ENCODE measurements around the gene HUS1B.
A peak's percentile ranks its signal among the peaks of the same experiment; 100 is the strongest.
"Not testable (repeated sequence)": the region's sequence is repeated elsewhere in the genome, so short reads cannot be mapped to it uniquely, and the experiment has no call there.

HUS1B gene

DNA sequence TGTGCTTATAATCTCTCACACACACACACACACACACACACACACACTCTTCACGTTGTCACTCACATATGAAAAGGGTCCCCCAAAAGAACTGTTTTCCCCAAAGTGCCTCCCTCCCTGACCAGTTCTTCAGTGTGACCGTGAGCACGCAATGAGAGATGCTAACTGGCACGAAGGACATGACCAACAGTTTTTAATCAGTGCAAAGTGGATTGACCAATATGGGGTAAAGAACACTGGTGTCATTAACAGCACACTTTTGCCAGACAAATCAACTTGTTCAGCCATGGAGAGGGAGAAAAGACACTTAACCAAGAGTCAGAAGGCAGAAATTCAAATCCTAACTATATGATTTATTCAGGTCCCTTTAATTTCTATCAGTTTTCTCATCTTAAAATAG, 21.0 kb upstream of the HUS1B start:
- no peak for DNase-seq

DNA sequence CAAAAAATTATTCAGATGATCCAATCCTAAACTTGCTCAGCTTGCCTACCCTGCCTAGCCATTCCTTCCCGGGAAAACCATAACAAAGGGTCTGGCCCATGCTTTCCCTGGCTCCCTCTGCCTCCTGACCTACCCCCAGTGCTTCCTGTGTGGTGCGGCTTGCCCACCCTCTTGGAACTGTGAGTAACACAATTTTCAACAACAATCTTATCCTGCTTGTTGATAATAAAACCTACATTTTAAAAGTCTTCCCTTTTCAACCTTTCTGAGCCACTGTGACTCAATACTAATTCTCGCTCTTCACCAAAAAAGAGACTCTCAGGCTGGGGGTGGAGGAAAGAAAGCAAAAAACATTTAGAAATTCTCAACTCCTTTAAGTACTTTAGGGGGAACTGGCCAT, 18.1 kb upstream of the HUS1B start:
- DNase-seq, result no peak

- DNase-seq, result no peak
These were observed 17.5 kb upstream of the HUS1B start for GRCh38 chr6:674406-674805.

- no peak for DNase-seq
These were observed 10.5 kb upstream of the HUS1B start for GRCh38 chr6:667253-667927.

- DNase-seq, result no peak
These were observed 8.7 kb upstream of the HUS1B start for GRCh38 chr6:665403-666267.

DNA sequence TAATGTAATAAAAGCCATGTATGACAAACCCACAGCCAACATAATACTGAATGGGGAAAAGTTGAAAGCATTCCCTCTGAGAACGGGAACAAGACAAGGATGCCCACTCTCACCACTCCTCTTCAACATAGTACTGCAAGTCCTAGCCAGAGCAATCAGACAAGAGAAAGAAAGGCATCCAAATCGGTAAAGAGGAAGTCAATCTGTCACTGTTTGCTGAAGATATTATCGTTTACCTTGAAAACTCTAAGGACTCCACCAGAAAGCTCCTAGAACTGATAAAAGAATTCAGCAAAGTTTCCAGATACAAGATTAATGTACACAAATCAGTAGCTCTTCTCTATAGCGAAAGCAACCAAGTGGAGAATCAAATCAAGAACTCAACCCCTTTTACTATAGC, 6.9 kb upstream of the HUS1B start:
- not testable (repeated sequence) for DNase-seq

- no peak for DNase-seq
These were observed 3.0 kb upstream of the HUS1B start for GRCh38 chr6:659716-660581.

DNA sequence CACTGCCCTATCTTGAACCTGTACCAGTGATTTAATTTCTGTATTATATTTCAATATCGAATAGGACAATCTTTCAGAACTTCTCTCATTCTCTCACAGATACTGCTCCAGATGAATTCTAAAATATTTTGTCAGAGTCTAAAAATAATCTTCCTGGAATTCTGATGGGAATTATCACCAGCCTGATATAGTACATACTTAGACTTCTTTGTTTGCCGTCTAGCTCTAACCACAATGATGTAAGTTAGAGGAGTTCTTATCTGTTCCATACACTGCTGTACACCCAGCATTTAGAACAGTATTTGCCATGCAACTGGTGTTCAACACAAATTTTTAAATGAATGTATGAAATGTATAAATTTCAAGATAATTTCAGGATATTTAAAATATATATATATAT, 1.3 kb upstream of the HUS1B start:
- no peak for DNase-seq

- no peak for DNase-seq
These were observed 843 bp upstream of the HUS1B start for GRCh38 chr6:657743-658142.

DNA sequence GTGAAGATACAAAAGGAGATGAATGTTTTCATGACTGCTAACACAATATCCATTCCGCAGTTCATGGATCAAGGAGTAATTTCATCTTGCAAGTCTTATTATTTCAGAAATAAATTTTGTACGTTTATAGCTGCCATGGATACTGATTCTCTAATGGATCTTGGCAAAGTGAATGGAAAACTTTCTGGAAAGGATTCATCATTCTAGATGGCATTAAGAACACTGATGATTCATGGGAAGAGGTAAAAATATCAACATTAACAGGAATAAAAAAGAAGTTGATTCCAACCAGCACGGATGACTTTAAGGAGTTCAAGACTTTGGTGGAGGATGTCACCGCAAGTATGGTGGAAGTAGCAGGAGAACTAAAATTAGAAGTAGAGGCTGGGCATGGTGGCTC, 2.8 kb downstream of the HUS1B start:
- DNase-seq, result no peak

DNA sequence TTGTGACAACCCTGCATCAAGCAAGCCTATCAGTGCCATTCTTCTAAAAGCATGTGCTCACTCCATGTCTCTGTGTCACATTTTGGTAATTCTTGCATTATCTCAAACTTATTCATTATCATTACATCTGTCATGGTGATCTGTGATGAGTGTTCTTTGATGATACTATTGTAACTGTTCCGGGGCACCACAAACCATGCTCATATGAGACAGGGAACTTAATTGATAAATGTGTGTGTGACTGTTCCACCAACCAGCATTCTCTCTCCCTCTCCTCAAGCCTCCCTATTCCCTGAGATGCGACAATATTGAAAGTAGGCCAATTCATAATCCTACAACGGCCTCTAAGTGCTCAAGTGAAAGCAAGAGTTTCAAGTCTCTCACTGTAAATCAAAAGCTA, 4.0 kb downstream of the HUS1B start:
- no peak for DNase-seq

DNA sequence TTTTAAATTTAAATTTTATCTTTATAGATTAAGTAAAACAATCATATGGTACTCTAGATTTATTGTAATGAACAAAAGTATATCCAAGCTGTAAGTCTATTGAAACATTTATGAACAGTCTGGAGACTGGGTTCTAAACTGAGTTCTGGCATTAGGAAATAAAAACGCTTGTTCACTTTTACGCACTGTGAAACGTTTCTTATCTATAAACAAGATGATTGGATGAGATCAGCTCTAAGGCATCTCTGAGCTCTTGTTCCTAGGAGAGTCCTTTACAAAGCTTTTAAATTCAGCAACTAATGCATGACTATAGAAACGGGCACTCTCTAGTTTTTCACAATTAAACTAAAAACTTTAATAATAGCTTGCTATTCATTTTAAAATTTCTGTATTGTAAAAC, 6.8 kb downstream of the HUS1B start:
- no peak for DNase-seq

GRCh38 chr6:642805-643204, 14.1 kb downstream of the HUS1B start:
- peak; percentile 25 for DNase-seq

DNA sequence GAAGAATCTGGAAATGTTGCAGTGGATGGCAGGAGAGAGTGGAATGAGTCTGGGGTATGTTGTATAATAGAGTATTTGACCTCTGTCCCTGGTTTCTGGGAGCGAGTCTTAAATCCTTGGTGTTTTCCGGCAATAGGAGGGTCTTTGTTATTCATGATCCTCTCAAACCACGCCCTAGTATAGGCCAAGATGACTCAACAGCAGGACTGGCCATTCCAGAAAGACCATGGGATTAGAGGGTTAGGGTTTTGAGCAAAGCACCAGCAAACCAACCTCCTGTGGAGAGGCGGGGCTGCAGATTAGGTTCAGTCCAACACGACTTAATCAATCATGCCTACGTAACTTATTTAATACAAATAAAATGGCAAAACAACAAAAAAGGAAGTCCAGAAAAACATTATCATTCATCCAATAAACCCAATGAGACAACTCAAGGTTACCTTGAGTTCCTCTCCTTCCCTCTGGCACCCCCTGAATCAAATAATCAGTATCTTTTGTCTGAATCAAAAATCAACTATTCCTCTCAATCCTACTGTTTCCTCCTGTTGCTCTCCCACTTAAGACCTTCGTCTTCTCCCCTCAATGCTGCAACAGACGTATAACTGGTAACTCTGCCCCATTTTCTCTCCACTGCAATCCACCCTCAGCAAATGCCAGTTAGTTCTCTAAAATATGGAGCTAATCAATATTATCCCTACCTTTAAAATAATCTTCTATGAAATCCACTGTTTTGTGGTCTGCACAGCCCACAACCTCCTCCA, 15.5 kb downstream of the HUS1B start:
- no peak for DNase-seq

DNA sequence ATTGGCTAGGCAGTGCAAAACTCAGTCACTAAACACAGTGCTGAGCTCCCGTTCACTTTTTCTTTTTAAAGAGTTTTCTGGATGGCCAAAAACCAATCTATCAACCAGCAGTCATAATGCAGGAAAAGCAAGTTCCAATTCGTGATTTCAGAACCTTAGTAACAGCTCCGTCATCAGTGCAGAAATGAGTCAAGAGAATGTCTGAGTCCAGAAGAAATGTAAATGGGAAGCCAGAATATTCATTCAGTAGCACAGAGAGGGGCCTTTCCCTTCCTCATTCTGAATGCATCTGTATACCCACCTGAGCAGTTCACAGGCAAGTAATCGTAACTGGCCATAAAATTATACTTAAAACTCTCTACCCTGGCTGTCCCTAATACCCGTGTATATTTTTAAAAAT, 20.4 kb downstream of the HUS1B start:
- no peak for DNase-seq

DNA sequence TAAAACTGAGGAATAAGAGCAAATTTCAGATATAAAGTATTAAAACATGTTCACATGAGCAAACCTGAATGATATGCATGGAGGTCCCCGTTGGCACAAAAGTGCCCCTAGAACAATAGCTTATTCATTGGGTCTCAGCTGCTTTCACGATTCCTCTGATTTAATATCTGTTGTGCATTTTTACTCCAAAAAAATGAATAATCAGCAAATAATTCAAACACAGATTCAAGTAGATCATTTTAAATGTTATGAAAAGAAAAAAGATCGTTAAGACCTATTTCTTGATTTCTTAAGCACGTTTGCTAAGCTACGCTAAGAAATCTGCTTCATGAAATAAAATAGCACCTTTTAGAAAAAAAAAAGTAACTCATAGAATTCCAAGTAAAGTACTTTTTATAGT, 21.7 kb downstream of the HUS1B start:
- DNase-seq, result no peak

- DNase-seq, result no peak
These were observed 23.3 kb downstream of the HUS1B start for GRCh38 chr6:633611-634010.

- DNase-seq, result no peak
These were observed 28.1 kb downstream of the HUS1B start for GRCh38 chr6:628766-629165.

GRCh38 chr6:626236-626635, 30.7 kb downstream of the HUS1B start:
- no peak for DNase-seq

GRCh38 chr6:624979-625378, 31.9 kb downstream of the HUS1B start:
- DNase-seq, result no peak

DNA sequence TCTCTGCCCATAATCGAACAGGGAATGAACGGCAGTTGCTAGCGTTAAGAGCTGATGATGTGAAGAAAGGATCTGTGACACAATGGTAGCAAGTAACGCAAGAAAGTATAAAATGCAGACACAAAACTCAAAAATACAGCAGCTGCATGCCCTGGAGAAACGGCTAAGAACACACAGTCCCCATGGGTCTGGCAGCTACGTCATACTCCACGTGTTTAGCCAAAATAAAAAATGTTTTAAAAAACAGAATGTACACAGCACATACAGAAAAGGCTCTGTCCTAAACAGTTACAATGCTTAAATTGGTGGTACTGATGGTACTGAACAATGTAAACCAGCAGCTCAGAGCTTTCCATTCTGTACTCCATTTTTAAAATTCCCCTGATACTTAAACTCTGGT, 34.4 kb downstream of the HUS1B start:
- no peak for DNase-seq

DNA sequence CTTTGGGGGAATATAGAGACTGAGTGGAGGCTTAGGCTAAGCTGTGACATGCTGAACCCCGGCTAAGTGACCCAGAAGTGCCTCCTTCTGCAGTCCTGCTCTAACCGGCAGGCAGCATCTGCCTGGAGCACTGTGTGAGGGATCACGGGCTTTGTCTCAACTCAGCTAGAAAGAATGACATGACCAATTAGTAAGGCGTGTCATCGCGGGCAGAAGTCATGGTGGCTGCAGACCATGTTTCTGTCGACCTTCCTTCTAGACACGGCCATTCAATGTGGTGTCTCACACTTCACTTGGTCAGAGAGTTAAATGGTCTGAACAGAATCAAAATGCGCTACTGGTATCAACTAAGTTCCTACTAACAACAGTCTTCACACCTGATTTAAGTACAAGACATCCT, 35.0 kb downstream of the HUS1B start:
- DNase-seq, result no peak

DNA sequence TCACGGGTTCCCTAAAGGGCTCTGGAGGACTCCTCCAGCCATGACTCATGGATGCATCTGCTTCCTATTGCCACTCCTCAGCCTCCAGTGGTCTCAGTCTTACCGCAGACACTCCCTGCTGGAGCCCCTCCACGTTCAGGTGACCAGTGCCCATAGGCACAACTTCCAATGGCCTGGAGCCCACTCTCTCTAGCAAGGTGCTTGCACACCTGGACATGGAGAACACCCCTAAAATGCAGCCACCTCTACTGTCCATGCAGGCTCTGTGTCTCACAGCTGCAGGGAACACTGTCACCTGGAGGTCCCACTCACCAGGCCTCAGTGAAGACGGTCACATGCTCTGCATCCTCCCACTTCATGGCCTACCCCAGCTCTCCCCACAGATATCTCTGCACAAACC, 36.0 kb downstream of the HUS1B start:
- no peak for DNase-seq

Measured in suppressor macrophage treated with lipopolysaccharide for 4 hours (primary cell).